Stromal cell of bone marrow (primary cell): ENCODE results near the gene JPH3.

Experiments used
- DNase-seq: peaks from one replicate; pipeline ENCODE4 v3.0.0-alpha.2; 2012; ENCODE audit warnings: low read depth

The JPH3 gene

DNA sequence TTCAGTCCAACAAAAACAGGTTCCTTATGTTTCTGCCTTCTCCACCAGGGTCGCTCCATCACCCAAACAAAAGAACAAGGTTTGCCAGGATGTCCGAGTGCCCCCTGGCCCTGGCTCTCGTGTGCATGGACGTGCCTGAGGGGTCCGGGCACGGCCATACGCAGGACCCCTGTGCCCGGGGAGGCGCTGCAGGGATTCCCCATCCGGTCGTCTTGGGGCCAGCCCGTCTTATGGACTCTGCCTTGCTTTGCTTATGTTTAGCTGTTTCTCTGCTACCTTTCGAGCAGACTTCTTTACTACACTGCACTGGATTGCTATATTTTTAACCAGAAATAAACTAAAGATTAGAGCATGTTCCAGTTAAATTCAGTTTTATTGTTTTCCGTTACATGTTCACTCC is 95.5 kb downstream of the JPH3 start:
- no peak for DNase-seq

DNA sequence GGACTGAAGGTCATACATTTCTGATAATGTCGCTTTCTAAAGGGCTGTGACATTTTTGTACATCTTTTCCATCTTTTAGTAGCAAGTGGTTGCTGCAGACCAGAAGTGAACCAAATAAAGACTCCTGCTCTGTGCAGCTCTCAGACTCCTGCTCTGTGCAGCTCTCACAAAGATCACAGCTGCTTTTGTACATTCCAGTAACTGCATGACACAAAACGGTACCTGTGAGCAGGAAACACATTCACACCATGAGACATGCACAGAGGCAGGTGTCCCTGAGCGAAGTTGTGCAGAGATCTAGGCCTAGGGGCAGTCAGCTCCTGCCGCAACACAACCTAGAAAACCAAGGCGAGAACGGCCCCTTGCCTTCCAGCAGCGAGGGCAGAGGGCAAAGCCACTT is 95.9 kb downstream of the JPH3 start:
- no peak for DNase-seq

DNA sequence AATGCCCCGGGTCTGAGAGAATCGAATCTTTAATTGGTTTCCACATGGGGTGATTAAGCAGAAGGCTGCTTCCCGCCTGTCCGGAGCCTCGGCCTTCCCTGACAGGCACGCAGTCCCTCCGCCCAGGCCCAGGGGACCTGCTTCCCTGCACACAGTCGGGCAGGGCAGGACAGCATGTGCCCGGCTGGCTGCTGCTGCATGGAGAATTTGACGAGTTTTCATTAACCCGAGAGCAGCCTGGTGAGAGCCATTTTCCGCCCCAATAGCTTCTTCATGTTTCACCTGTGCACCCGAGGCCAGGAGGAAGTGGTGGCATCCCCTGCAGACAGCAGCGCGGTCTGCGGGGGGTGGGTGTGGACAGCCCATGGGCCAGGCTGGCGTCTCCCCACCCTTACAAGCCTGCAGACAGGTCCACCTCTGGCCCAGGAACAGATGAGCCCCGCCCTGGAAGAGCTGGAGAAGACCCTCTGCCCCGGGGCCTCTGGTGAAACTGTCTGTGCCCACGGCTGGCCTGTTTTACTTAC is 96.4 kb downstream of the JPH3 start:
- DNase-seq: no peak

DNA sequence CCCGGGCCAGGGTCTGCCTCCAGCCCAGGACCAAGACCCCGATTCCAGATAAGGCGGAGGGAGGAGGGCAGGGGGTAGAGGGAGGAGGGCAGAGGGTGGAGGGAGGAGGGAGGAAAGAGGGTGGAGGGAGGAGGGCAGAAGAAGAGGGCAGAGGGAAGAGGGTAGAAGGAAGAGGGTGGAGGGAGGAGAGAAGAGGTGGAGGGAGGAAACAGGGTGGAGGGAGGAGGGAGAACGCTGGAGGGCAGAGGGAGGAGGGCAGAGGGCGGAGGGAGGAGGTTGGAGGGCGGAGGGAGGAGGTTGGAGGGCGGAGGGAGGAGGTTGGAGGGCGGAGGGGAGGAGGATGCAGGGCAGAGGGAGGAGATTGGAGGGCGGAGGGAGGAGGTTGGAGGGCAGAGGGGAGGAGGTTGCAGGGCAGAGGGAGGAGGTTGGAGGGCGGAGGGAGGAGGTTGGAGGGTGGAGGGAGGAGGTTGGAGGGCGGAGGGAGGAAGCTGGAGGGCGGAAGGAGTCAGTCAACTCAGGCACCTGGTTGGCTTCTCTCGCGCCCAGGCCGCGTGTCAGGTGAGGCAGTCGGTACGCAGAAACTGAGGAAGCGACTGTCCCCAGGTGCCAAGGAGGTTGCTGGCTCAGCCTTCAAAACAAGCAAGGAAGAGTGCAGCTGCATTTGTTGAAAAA is 98.2 kb downstream of the JPH3 start:
- DNase-seq: no peak

DNA sequence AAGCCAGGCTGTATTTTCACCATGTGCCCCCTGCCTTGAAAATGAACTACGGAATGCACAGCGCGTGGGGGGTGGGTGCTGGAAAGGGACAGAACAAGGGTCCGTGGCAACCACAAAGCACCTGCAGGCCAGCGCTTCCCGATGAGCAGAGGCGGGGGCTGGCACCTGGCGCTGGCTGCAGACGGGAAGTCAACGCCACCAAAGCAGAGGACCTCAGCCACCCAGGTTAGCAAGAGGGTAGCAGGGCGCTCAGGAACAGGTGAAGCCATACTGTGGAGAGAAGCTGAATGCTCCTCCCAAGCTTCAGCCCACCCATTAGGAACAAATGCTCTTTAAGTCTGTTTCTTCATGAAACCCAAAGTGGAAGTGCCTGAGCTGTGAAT is 98.8 kb downstream of the JPH3 start:
- DNase-seq: no peak

DNA sequence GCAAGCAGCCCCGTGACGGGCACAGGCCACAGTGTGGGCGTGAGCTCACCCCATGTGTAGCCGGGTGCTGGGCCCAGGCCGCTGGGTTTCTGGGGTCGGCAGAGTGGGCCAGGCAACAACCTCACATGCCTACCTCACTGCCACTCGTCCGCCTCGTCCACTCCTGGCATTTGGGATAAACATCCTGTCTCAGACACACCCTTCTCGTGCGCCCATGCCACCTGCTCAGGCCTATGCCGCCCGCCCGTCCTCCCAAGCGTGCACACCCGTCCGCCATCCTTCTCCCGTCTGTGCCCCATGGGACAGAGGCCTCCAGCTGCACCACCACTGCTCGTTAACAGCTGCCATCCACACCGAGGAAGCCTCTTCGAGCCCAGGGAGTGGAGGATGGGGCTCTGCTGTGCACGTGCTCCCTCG is 99.2 kb downstream of the JPH3 start:
- no peak for DNase-seq

DNA sequence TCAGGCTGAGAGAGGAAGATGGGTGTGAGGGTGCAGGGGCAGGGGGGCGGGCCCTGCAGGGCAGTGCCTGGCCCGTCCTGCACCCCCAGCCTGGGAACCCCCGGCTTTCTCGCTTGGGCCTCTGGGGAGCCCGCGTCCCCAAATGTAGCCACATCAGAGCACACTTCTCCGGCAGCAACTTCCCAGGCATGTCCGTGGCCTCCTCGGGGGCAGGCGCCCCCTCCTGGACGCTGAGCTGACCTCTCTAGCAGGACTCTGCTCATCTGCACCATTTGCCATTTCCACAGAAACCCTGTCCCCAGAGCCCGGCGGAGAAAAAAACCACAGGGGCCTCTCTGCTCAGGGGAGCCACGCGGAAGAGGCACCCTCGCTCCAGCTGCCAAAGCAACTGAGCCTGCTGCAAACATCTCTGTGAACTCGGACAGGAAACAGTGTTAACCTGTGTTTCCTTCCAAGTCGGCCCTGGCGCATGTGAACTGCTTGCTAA is 100.1 kb downstream of the JPH3 start:
- peak; percentile 9 for DNase-seq

DNA sequence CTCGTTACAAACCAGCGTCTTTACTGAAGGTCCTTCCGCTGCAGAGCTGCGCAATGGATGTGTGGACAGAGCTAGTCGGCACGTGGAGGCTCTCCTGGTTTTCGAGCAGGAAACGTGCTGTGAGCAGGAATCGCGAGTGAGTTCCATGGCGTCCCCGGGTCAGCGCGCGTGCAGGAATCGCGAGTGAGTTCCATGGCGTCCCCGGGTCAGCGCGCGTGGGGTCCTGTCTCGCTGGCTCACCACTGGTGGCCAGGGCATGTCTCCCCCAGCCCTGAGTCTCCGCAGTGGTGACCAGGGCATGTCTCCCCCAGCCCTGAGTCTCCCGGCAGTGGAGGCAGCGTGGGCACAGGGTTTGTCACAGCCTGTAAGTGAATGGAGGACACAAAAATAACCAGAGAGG is 100.8 kb downstream of the JPH3 start:
- DNase-seq: no peak

DNA sequence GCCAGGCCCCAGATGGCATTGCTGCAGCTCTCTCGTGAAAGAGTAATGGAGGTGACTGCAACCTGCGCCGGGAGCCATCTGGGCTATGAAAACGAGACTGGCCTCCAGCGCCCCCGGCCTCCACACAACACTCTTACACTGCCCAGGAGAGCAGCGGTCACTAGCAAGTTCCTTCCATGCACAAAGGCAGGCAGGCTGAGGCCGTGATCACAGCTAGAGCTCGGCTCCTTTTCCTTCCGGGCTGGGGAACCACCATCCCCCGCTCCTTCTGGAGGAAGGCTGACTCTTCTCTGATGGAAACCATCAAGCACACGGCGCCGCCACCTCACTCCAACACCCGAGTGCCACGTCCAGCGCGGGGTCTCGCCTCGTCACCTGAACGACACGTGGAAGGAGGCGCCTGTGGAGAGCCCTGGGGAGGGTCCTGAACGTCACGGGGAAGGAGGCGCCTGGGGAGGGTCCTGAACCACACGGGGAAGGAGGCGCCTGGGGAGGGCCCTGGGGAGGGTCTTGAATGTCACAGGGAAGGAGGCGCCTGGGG is 101.6 kb downstream of the JPH3 start:
- DNase-seq: no peak

DNA sequence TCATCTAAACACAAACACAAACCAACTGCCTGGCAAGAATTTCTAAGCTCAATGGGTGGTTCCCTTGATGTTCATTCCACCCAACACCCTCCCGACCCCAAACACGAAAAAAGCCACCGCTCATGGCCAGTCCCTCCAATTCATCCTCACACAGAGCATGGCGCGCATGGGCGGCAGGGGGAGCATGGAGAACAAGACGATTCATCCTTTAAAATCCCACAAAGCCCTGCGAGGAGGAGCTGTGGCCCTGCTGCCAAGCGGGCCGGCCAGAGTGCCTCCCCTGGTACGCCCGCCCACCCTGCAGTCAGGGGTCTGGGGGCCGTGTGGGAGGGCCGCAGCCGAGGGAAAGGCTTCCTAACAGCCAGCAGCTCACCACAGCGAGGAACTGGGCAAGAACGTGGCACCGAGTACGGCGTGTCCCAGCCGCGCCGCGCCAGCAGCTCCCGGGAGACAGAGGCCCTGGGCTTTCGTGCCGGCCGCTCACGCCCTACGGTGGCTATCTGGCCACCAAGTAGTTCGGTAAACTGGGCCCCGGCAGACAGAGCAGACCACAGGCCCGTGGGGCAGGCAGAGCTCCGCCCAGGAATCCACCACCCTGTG is 102.5 kb downstream of the JPH3 start:
- DNase-seq: no peak

DNA sequence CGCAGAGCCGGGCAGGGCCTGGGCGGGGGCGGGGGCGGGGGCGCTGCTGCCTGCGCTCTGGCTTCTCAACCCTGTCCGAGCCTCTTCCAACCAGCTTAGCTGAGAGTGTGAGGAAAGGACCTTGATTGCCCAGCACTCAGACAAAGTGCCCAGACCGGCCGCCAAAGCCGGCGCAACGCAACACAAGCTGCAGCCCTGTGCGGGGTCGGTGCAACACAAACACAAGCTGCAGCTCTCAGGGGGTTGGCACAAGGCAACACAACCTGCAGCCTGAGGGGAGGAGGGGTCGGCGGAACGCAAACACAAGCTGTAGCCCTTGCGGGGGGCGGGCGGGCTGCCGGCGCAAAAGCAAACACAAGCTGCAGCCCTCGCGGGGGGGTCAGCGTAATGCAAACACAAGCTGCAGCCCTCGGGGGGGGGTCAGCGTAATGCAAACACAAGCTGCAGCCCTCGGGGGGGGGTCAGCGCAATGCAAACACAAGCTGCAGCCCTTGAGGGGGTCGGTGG is 103.5 kb downstream of the JPH3 start:
- DNase-seq: no peak

DNA sequence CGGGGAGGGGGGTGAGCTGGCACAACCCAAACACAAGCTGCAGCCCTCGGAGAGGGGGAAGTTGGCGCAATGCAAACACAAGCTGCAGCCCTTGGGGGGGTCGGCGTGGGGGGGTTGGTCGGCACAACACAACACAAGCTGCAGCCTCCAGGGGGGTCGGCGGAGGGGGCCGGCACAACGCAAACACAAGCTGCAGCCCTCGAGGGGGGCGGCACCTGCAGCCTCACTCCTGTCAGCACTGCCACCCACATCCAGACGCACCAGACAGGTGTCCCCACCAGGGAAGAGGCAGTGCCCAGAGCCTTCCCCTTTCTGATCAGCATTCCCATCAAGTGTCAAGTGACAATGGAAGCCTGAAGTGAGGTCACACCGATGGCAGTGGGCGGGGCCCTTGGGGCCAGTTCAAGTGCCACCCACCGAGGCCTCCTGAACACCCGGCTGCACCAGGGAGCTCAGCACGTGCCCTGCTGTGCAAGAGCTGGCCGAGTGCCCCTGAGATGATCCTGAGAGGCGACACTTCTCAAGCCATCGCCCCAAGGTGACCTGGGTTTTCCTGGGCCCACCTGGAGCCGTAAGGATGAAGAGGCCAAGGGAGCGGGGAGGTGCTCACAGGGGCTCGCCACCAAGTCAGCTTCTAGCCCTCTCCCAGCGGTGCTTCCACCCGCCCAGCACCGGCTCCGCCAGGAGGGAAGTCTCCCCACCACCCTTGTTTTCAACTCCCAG is 104.1 kb downstream of the JPH3 start:
- DNase-seq: no peak

DNA sequence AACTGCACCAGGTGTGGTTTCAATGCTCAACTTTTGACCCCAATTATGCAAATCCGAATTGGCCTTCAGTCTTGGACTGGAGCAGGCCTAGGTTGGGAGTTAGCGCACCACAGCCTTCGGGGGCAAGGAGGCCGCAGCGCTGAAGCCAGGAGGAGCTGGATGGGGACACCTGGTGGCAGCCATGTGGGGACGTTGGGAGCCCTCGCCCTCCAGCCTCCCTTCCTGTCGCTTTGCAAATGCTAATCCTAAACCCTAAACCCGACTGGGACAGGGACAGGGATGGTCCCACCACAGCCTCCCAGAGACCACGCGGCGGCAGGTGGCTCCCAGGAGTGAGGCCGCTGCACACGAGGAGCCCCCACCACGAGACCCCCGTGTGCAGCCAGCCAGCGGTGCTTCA is 104.8 kb downstream of the JPH3 start:
- no peak for DNase-seq

DNA sequence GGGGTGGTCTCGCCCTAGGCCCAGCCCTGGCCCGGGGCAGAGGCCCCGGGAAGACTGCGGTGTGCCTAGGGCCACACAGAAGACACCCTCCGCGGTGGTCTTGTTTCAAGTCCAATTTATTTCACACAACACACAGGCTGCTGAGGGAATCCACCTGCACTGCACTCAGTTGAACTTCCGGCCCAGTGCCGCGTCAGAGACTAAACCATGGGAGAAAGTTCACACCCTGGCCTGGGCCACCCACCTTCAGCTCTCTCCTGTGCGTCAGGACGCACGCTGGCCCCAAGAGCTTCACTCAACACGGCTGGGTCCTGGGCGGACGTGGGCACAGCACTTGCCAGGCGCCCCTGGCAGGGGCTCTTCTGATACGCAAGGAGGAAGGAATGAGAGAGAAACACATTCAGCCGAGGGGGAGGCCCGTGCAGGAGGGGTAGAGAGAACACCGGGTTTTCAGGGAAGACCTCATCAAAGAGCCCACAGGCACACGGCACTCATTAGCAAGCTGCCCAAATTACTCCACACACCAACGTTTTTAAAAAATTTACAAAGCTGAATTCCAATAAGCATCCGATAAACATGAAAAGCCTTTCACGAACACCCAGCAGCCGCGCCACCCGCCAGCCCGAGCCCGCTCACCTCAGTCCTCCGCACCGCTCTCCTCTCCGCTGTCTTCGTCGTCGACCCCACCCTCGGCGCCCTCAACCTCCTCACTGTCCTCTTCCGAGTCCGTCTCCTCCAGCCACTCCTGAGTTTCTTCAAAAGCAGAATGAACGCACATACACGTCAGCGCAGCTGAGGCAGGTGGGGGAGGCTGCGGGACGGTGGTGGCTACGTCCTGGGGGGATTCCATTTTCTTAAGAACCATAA is 105.6 kb downstream of the JPH3 start:
- DNase-seq: no peak

DNA sequence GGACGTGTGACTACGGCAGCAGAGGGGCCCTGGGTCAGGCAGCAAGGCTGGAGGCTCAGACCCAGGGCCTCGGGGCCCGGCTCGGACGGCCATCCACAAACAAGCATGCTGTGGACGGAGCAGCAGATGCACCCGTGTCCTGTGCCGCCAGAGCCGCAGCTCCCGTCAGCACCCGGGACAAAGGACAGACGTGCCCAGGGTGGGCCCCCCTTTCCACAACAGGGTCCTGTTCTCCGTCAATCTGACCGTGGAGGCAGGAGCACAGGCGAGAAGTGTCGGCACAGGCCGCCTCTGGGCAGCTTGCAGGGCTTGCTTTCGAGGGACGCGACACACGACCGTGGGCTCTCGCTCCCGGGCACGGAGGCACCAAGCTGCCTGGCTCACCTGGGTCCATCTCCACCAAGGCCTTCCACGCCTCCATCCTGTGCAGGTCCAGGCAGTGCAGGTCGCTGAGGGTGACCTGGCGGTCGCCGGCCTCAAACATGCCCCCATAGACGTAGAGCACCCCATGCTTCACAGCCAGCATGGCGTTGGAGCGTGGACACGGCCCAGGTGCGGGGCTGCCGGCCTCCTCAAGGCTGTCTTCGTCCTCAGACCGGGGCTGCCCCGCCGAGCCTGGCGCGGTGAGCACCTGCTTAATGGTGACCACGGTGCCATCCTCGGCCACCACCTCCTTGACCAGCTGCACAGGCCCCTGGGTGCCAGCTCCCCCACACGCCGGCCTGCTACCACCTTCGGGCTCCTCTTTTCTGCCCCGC is 106.8 kb downstream of the JPH3 start:
- DNase-seq: no peak

DNA sequence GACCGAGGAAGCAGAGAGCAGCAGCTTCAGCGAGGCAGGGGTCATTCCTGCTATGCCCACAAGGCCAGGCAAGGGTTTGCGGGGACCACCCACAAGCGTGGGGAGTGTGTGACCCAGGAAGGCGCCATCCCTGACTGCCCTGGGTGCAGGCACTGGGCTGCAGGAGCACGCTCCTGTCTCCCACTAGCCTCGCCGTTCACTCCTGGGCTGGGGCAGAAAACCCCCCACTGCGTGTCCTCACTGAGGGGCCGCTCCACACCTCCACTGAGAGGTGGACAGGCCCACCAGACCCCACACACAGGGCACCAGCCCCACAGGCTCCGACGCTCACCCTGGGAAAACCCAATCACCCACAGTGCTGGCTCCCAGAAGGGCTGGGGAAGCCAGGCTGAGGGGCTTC is 107.4 kb downstream of the JPH3 start:
- no peak for DNase-seq

DNA sequence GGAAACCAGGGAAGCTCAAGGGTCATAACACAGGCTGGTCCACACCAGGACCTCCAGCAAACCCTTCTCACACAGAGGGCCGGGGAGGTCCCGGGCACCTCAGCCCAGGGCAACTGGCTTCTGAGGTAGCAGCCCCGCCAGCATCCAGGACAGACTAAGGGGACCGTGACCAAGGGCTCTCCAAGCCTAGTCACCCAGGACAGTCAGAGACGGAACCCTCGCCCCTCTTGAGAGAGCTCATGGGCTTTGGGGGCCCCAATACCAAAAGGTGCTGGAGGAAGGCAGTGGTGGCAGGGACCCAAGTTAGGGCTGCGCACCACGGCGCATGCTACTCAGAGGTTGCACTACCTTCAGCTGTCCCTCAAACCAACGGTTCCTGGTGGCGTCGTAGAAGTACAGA is 108.6 kb downstream of the JPH3 start:
- no peak for DNase-seq

DNA sequence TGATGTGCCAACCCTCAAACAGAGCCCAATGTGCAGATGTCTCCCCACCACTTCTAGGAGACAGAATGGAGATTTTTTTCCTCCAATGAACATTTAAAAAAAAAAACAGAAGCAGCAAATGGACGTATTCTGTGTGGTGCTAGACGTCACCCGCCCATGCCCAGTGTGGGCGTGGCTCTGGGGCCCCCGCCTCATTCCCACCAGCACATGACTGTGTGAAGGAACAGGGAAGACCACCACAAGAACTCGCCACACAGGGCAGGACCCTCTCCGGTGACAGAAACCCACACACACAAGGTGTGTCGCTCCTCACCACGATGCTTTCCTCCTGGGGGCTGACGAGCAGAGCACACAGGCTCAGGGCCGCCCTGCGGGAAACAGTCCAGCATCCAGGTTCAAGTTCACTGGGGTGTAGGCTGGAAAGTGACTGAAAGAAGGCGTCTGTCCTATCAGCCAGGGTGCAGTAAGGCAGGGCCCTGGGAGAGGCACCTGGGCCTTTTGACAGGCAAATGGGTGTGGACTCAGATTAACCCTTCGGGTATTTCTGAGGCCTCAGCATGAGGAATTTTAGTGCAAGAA is 110.0 kb downstream of the JPH3 start:
- DNase-seq: no peak

DNA sequence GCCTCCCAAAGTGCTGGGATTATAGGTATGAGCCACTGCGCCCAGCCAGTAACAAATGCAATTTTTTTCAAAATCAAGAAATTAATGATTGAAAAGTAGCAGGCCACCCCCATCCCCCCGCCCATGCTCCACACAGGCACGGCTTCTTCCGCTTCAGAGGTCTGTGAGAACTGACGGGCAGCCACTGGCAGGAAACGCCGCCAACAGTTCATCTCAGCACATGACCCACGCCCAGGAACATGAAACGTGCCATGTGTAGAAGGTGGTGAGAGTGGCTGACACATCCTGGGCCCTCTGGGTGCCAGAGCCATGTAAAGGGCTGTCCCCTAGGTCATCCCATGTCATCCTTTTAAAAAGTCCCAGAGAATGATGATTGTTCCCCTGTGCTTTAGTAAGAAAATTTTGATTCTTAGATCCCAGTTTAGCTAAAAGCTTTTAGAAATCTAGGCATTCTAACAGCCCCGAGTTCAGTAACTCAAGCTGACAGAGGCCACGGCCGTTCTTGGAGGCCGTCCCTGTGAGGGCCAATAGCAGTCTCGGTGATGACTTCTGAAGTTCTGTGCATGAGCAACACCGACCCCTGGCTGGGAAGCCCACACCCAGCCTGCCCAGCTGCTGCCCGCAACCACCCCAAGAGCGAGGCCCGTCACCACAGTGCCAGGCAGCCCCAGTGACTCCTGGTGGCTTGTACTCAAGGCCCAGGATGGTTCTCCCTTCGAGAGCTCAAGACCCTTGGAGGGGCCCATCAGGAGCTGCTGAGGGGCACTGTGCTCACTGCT is 111.3 kb downstream of the JPH3 start:
- no peak for DNase-seq

DNA sequence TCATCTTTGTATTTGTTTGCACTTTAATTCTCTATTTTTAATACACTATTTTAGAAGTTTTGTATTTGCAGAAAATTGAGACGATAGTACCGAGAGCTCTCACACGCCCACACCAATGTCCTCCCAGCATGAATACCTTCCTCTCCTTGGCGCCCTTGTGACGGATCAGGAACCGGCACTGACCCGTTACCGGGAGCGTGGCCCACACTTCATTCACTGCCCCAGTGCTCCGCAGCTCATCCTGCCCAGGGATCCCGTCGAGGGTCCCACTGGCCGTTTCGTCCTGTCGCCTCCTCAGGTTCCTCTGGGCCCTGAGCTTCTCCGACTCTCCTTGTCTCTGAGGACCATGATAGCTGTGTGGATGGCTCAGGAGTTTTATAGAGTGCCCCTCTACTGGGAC is 112.9 kb downstream of the JPH3 start:
- DNase-seq: no peak
